Measurements from ENCODE around the gene MTUS2.

DNA sequence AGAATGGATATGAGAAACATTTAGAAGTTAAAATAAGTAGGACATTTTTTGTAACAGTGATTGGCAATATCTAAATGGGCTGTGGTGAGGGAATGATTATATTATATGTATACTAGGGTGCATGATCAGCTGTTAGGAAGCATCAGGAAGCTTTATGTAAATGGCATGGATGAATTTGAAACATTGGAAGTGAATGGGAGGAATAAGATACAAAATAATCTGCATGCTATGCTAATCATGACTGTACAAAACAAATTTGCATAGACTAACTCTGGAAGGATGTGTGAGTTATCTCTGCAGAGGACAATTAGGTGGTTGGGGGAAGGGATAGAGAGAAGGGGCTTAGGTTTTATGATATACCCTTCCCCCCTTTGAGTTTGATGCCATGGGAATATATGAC is 156.5 kb downstream of the MTUS2 start:
- TF ChIP-seq, protein P1, sequence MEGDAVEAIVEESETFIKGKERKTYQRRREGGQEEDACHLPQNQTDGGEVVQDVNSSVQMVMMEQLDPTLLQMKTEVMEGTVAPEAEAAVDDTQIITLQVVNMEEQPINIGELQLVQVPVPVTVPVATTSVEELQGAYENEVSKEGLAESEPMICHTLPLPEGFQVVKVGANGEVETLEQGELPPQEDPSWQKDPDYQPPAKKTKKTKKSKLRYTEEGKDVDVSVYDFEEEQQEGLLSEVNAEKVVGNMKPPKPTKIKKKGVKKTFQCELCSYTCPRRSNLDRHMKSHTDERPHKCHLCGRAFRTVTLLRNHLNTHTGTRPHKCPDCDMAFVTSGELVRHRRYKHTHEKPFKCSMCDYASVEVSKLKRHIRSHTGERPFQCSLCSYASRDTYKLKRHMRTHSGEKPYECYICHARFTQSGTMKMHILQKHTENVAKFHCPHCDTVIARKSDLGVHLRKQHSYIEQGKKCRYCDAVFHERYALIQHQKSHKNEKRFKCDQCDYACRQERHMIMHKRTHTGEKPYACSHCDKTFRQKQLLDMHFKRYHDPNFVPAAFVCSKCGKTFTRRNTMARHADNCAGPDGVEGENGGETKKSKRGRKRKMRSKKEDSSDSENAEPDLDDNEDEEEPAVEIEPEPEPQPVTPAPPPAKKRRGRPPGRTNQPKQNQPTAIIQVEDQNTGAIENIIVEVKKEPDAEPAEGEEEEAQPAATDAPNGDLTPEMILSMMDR (IDR thresholded peaks at IDR 0.05 in 8 of 11, conservative IDR thresholded peaks at IDR 0.05 in 3 of 11), result no peak
- TF ChIP-seq POLR2A (IDR thresholded peaks at IDR 0.05), result no peak
